ENCODE results near the gene C5orf34. TPM values are rescaled to one million over a fixed set of nuclear protein-coding genes. Genes with fewer than 3 reads are reported as not detected.
"Not testable (repeated sequence)": the region's sequence is repeated elsewhere in the genome, so short reads cannot be mapped to it uniquely, and the experiment has no call there.

The C5orf34 gene
- total RNA-seq, 1 experiment from 2014 or later, result 7.0 TPM

DNA sequence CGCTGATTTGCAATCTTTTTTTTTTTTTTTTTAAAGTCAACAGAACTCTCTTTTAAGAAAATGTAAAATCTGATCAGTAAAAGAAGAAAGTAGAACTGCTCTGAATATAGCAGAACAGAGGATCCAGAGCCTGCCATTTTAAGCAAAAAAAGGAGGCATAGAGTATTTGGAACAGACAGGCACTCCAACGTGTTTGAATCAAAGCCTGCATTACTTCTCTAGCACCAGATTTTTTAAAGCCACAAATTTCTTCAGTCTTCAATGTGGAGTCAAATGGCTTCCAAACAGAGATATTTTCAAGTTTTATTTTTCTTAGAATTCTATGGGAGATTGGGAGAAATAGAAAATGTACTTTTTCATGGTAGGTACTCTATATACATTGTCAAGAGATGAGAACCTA is 36.8 kb upstream of the C5orf34 start:
- DNase-seq, result no peak
- TF ChIP-seq, protein P1, sequence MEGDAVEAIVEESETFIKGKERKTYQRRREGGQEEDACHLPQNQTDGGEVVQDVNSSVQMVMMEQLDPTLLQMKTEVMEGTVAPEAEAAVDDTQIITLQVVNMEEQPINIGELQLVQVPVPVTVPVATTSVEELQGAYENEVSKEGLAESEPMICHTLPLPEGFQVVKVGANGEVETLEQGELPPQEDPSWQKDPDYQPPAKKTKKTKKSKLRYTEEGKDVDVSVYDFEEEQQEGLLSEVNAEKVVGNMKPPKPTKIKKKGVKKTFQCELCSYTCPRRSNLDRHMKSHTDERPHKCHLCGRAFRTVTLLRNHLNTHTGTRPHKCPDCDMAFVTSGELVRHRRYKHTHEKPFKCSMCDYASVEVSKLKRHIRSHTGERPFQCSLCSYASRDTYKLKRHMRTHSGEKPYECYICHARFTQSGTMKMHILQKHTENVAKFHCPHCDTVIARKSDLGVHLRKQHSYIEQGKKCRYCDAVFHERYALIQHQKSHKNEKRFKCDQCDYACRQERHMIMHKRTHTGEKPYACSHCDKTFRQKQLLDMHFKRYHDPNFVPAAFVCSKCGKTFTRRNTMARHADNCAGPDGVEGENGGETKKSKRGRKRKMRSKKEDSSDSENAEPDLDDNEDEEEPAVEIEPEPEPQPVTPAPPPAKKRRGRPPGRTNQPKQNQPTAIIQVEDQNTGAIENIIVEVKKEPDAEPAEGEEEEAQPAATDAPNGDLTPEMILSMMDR (IDR thresholded peaks at IDR 0.05; ENCODE audit: insufficient read depth in 1 of 2, low read depth in 1 of 2, low read length in 1 of 2, severe bottlenecking in 1 of 2, unreplicated experiment in 1 of 2), result no peak
- H3K9me3 Mint-ChIP-seq (ENCODE audit: unreplicated experiment), result no peaks in the 10 kb centered on the region
- H3K4me1 Mint-ChIP-seq (ENCODE audit: low read depth, unreplicated experiment), result peaks cover 6% of the 10 kb centered on the region
- CTCF ChIA-PET, result no interaction called here
- no peaks in the 10 kb centered on the region; the same call in none of the 2 replicates for H3K36me3 ChIP-seq (ENCODE audit: control insufficient read depth, insufficient read depth, low read length)
- H3K36me3 Mint-ChIP-seq (ENCODE audit: insufficient read depth, unreplicated experiment), result peaks cover 38% of the 10 kb centered on the region
- no peak overlapping the region for H3K4me3 ChIP-seq (ENCODE audit: low read depth, low read length)
- POLR2A ChIA-PET, result no interaction called here
- no peaks in the 10 kb centered on the region for H3K27me3 Mint-ChIP-seq (ENCODE audit: insufficient read depth, unreplicated experiment)
- H3K27me3 ChIP-seq (replicated peaks; ENCODE audit: control insufficient read depth, insufficient read depth, low read length), result no peaks in the 10 kb centered on the region
- no peak overlapping the region for H3K4me3 Mint-ChIP-seq (ENCODE audit: unreplicated experiment)
- BruUV-seq (replicated peaks), result no TSS peak
- H3K4me1 ChIP-seq, result no peaks in the 10 kb centered on the region
- intact Hi-C loops (cut with micrococcal nuclease; ENCODE audit: unreplicated experiment), result no loop called here
- H3K27ac Mint-ChIP-seq (ENCODE audit: unreplicated experiment), result no peak overlapping the region
- no peaks in the 10 kb centered on the region for H3K9me3 ChIP-seq

DNA sequence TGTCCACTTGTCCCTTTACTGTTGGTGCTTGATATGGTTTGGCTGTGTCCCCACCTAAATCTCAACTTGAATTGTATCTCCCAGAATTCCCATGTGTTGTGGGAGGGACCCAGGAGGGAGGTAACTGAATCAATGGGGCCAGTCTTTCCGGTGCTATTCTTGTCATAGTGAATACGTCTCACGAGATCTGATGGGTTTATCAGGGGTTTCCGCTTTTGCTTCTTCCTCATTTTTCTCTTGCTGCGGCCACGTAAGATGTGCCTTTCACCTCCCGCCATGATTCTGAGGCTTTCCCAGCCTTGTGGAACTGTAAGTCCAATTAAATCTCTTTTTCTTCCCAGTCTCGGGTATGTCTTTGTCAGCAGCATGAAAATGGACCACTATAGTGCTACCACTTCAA is 34.3 kb upstream of the C5orf34 start:
- H3K36me3 Mint-ChIP-seq (ENCODE audit: insufficient read depth, unreplicated experiment), result peaks cover 54% of the 10 kb centered on the region

DNA sequence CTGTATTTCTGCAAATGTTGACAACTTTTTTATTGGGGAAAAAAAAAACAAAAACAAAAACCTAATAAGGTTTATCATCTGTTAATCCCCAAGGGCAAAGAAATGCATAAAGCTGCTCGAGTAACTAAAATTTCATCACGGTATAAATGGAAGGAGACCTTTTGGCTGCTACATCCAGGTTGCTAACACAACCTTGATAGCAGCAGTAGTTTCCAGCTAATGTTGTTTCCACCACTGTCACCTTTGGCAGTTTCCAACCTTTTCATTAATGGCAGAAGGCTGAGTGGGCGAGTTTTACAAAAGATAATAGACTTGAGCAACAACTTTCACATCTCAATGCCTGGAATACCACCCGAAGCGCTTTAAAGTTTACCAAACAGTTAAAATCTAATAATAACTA is 33.4 kb upstream of the C5orf34 start:
- Histone ChIP-seq H3K4me3 (ENCODE audit: low read depth, low read length) (no peak overlapping the region), H3K36me3 (ENCODE audit: control insufficient read depth, insufficient read depth, low read length) (peaks cover 2% of the 10 kb centered on the region), H3K9me3 (no peaks in the 10 kb centered on the region), H3K4me1 (no peaks in the 10 kb centered on the region), H3K27me3 (replicated peaks; ENCODE audit: control insufficient read depth, insufficient read depth, low read length) (no peaks in the 10 kb centered on the region)
- Mint-ChIP-seq H3K9me3 (ENCODE audit: unreplicated experiment) (no peaks in the 10 kb centered on the region), H3K27me3 (ENCODE audit: insufficient read depth, unreplicated experiment) (no peaks in the 10 kb centered on the region), H3K4me3 (ENCODE audit: unreplicated experiment) (no peak overlapping the region), H3K4me1 (ENCODE audit: low read depth, unreplicated experiment) (peaks cover 6% of the 10 kb centered on the region), H3K36me3 (ENCODE audit: insufficient read depth, unreplicated experiment) (peaks cover 63% of the 10 kb centered on the region), H3K27ac (ENCODE audit: unreplicated experiment) (no peak overlapping the region)
- TF ChIP-seq, protein P1 (IDR thresholded peaks at IDR 0.05; ENCODE audit: insufficient read depth in 1 of 2, low read depth in 1 of 2, low read length in 1 of 2, severe bottlenecking in 1 of 2, unreplicated experiment in 1 of 2), result no peak
- CTCF ChIA-PET, result no interaction called here
- POLR2A ChIA-PET, result no interaction called here
- intact Hi-C loops (cut with micrococcal nuclease; ENCODE audit: unreplicated experiment), result no loop called here
- DNase-seq, result no peak
- no TSS peak for BruUV-seq (replicated peaks)

More for the DNA sequence above, 34.3 kb upstream of the C5orf34 start:
- H3K27ac Mint-ChIP-seq (ENCODE audit: unreplicated experiment); intact Hi-C loops (cut with micrococcal nuclease; ENCODE audit: unreplicated experiment); DNase-seq; H3K9me3 ChIP-seq; H3K27me3 Mint-ChIP-seq (ENCODE audit: insufficient read depth, unreplicated experiment); H3K4me1 ChIP-seq; H3K27me3 ChIP-seq (replicated peaks; ENCODE audit: control insufficient read depth, insufficient read depth, low read length); H3K4me1 Mint-ChIP-seq (ENCODE audit: low read depth, unreplicated experiment); POLR2A ChIA-PET; H3K36me3 ChIP-seq (ENCODE audit: control insufficient read depth, insufficient read depth, low read length); BruUV-seq (replicated peaks); H3K4me3 ChIP-seq (ENCODE audit: low read depth, low read length); CTCF ChIA-PET; H3K9me3 Mint-ChIP-seq (ENCODE audit: unreplicated experiment); H3K4me3 Mint-ChIP-seq (ENCODE audit: unreplicated experiment): not testable (repeated sequence)

DNA sequence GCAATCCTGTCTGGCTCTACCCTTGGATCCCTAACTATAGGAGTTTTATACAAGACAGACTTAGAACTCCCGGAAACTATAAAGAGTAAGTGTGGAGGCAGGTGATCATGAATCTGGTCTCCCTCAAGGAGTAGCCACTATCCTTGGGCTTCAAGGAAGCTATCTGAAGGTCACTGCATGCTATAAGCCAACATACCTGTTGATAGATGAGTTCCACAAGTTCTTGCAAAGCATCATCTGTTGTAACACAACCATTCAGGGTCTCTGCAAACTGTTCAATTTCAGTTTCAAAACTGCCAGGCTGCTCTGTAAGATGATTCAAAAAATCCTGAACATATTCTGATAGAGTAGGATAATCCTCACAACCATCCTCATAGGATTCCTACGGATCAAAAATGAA is 32.6 kb upstream of the C5orf34 start:
- Histone ChIP-seq H3K27me3 (replicated peaks; ENCODE audit: control insufficient read depth, insufficient read depth, low read length) (no peaks in the 10 kb centered on the region), H3K4me1 (no peaks in the 10 kb centered on the region), H3K9me3 (no peaks in the 10 kb centered on the region), H3K4me3 (ENCODE audit: low read depth, low read length) (no peak overlapping the region), H3K36me3 (ENCODE audit: control insufficient read depth, insufficient read depth, low read length) (peaks cover 2% of the 10 kb centered on the region)
- Mint-ChIP-seq H3K9me3 (ENCODE audit: unreplicated experiment) (no peaks in the 10 kb centered on the region), H3K4me3 (ENCODE audit: unreplicated experiment) (no peak overlapping the region), H3K27me3 (ENCODE audit: insufficient read depth, unreplicated experiment) (no peaks in the 10 kb centered on the region), H3K4me1 (ENCODE audit: low read depth, unreplicated experiment) (peaks cover 6% of the 10 kb centered on the region), H3K27ac (ENCODE audit: unreplicated experiment) (no peak overlapping the region), H3K36me3 (ENCODE audit: insufficient read depth, unreplicated experiment) (peaks cover 71% of the 10 kb centered on the region)
- TF ChIP-seq, protein P1 (IDR thresholded peaks at IDR 0.05; ENCODE audit: insufficient read depth in 1 of 2, low read depth in 1 of 2, low read length in 1 of 2, severe bottlenecking in 1 of 2, unreplicated experiment in 1 of 2), result no peak
- intact Hi-C loops (cut with micrococcal nuclease; ENCODE audit: unreplicated experiment), result no loop called here
- DNase-seq, result no peak
- BruUV-seq (replicated peaks), result no TSS peak
- ChIA-PET POLR2A (no interaction called here), CTCF (no interaction called here)

All from Caco-2 (cell line).